GM12873 (cell line): ENCODE results near the gene MTCL1.

Experiments used
- TF ChIP-seq, protein P1 (sequence below): IDR thresholded peaks from 2 replicates; pipeline ENCODE4 v1.5.1; 2012; ENCODE audit warnings: low read depth, mild to moderate bottlenecking, moderate library complexity, low read length, control low read depth; ENCODE audit not compliant: insufficient read depth; ENCODE audit errors: missing control alignments

The MTCL1 gene

DNA sequence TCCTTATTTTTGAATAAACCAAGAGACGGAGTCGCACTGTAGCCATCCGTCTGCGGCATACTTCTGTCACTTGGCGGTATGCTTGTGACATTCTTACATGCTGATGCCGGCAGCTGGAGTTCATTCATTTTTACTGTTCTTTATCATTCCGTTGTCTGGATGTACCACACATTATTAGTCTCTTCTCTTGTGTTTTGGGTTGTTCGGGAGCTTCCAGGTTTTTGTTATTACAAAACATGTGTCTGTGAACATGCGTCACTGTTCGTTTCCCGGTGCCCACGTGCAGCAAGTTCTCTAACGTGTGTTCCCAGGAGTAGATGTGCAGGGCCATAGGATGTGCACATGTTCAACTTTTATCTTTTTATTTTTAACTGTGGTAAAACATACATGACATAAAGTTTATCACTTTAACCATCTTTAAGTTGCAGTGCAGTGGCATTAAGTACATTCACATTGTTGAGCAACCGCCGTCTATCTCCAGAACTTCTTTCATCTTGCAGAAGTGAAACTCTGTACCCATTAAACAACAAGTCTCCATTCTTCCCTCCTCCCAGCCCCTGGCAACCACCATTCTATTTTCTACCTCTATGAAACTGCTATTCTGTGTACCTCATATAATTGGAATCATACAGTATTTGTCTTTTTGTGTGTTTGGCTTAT lies 40.1 kb downstream of the MTCL1 start:
- TF ChIP-seq, protein P1, sequence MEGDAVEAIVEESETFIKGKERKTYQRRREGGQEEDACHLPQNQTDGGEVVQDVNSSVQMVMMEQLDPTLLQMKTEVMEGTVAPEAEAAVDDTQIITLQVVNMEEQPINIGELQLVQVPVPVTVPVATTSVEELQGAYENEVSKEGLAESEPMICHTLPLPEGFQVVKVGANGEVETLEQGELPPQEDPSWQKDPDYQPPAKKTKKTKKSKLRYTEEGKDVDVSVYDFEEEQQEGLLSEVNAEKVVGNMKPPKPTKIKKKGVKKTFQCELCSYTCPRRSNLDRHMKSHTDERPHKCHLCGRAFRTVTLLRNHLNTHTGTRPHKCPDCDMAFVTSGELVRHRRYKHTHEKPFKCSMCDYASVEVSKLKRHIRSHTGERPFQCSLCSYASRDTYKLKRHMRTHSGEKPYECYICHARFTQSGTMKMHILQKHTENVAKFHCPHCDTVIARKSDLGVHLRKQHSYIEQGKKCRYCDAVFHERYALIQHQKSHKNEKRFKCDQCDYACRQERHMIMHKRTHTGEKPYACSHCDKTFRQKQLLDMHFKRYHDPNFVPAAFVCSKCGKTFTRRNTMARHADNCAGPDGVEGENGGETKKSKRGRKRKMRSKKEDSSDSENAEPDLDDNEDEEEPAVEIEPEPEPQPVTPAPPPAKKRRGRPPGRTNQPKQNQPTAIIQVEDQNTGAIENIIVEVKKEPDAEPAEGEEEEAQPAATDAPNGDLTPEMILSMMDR: no peak

GRCh38 chr18:8747440-8747937 lies 42.1 kb downstream of the MTCL1 start:
- TF ChIP-seq, protein P1: no peak

- TF ChIP-seq, protein P1: no peak
These were observed 44.1 kb downstream of the MTCL1 start for GRCh38 chr18:8749492-8749891.

- TF ChIP-seq, protein P1: no peak
These were observed 45.6 kb downstream of the MTCL1 start for GRCh38 chr18:8750954-8751415.

DNA sequence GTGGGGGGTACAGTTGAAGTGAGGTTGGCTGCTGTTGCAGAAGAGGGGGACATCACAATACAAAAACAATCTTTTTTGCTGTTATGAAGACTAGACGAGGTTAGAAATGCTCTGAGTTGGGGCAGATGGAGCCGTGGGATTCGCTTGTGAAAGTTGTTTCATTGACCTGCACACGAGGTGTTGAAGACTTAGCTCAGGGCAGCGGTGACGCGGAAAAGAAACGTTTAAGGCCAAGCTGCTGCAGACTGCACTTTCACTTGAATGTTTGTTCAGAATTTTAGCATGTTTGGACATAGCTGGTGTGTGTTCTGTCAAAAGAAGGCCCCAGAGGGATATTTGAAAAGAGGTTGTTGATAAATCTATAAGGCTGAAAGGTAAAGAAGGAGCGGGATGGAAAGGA lies 46.3 kb downstream of the MTCL1 start:
- TF ChIP-seq, protein P1: no peak

DNA sequence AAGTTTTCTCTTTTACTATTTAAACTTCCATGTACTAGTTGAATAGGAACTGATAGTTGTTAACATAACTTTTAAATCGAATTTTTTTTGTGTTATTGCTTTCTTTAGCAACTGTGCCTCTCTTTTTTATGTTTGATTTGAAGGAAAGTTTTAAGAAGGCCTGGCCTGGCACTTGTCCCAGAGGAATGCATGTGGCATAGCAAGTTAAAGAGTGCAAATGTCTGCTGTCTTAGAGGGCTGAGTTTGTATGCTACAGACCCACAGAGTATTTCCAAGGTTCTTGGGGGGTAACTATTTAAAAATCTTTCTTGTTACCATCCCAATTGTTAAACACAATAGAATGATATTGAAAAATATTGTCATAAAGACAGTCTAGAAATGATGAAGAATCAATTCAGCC lies 47.0 kb downstream of the MTCL1 start:
- TF ChIP-seq, protein P1: no peak

- TF ChIP-seq, protein P1: no peak
These were observed 49.9 kb downstream of the MTCL1 start for GRCh38 chr18:8754995-8755960.
